Measurements from ENCODE around the gene NKTR. TPM values are rescaled to one million over a fixed set of nuclear protein-coding genes. Genes with fewer than 3 reads are reported as not detected.

Gene NKTR
- total RNA-seq, 1 experiment from 2014 or later = 23.6 TPM

DNA sequence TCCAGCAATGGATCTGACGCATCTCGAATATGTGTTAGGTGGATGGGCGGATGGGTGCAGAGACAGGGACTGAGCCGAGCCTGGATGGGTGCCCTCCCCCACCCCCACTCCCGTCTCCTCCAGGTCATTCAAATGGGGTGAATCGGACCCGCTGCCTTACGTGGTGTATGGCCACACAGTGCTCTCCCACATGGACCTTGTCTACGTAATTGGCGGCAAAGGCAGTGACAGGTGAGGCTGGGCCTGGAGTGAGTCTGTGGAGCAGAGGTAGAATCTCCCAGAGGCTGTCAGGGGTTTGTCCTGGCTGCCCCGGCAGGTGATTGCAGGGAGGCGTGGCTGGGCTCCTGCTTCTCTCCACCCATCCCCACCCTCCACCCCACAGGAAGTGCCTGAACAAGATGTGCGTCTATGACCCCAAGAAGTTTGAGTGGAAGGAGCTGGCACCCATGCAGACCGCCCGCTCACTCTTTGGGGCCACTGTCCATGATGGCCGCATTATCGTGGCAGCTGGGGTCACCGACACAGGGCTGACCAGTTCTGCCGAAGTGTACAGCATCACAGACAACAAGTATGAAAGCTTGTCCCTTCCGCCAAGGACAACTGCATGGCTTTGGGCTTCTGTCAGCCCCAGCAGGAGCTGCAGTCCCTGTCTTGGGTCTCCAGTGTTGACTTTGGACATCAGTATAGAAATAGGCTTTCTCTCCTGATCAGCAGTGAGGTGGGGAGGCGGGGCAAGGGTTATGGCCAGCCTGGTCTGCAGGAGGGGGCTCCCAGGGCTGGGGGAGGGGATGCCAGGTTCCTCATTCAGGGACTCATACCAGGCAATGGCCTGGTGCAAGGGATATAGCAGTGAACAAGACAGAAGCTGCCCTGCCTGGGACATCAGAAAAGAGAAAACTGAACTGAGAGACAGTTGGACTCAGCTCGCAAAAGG is 88.3 kb downstream of the NKTR start:
- in situ Hi-C loops (cut with HindIII; ENCODE audit: low sequenced_read_pairs) = no loop called here

DNA sequence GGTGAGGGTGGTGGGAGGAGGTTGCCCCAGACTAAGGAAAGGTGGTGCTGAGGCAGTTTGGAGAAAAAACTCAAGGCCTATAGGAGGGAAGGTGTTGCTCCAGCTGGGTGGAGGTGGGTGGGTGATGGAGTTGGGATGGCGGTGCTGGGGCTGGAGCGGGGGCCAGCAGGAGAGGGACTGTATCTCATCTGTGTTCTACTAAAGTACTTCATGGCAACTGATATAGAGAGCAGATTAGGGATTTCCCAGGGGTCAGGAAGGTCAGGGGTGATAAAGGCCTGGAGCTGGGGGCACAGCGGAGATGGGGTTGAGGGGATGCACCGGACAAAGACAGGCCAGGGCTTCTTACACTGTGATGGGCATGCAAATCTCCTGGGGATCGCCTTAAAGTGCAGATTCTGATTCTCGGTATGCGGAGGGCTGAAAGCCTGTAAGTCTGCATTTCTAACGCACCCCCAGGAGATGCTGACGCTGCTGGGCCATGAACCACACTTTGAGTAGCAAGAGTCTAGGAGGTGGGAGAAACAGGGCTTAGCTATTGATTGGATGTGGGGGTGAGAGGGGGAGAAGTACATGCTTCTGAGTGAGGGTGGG is 89.0 kb downstream of the NKTR start:
- no peak for DNase-seq (ENCODE audit: low spot score)
- in situ Hi-C loops (cut with HindIII; ENCODE audit: low sequenced_read_pairs) = no loop called here

More for the DNA sequence above, 88.3 kb downstream of the NKTR start:
- DNase-seq (ENCODE audit: low spot score) = no peak

DNA sequence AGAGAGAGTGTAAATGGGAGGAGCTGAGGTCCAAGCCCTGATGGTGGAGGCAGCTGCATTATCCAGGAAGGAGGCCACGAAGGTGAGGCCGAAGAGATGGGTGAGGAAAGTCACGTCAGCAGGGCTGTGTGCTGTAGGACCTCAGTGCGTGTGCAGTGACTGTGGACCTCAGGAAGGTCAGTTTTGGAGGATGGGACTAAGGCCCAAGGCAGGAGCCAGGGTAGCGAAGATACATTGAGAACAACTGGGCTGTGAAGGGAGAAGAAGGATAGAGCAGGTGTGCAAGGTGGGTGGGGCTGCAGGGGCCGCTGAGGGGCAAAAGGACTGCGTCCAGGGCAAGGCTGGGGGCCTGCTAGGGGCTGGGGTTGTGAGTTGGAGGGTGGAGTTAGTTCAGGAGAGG is 89.7 kb downstream of the NKTR start:
- no peak for DNase-seq (ENCODE audit: low spot score)
- in situ Hi-C loops (cut with HindIII; ENCODE audit: low sequenced_read_pairs) = no loop called here

DNA sequence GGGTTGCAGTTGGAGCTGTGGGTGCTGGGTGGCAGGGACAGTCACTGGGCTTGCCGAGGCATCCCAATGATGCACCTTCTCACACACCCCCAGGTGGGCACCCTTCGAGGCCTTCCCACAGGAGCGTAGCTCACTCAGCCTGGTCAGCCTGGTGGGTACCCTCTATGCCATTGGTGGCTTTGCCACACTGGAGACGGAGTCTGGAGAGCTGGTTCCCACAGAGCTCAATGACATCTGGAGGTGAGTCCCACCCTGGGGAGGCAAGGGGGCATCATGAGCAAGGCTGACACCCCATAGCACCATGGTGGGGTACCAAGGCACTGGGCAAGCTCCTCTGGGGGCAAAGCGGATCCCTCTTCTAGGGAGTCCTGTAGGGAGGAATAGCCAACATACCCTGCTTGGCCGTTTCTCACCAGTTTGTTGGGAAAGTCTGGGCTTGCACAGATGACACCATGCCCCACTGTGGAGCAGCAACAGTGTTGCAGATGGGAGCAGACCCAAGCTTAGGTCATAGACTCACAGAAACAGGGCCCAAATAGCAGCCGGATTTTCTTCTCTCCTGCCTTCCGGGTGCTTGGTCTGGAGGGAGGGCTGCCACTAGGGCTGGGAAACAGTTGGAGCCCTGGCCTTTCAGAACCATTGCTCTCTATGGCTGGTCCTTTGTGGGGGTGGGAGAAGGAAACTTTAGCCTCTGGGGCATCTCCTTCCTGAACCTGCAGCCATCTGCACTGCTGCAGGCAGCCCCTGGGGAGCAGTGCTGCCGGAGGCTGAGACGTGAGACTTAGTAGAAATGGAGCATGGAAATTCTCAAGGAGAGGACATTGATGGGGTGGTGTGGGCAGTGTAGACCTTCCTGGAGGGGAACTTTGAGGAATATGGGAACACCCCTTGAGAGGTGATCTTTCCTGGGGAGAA is 90.5 kb downstream of the NKTR start:
- in situ Hi-C loops (cut with HindIII; ENCODE audit: low sequenced_read_pairs) = no loop called here
- DNase-seq (ENCODE audit: low spot score) = no peak

DNA sequence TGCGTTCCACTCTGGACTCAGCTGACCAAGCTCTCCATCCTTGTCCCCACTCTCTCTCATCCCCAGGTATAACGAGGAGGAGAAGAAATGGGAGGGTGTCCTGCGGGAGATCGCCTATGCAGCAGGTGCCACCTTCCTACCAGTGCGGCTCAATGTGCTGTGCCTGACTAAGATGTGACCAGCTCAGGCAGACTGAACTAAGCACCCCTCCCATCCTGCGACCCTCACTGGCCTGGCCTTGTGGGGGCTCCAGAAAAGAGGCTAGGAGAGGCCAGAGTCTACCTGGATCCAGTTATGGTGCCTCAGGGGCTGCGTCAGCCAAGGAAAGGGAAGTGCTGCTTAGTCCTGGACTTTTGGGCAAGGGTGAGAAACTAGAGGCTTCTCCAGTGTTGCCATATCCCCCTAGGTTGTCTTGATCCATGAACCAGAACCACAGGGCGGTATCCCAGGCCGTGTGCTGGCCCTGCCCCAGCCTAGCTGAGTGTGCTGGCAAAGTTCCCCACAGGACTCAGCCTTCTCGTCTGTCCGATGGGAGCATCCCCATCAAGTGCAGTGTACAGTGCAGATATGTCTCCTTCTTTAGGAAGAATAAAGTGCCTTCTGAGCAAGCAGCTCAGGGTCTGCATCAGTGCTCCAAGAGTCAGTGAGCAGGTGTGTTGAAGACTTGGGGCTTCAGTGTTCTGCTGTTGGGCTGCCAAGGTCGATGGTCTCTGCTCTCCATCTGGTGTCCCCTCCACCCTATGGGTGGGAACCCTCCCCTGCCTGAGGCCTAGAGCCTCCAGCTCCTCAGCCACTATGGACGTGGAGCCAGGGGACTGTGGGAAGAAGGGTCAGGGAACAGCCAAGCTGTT is 91.6 kb downstream of the NKTR start:
- in situ Hi-C loops (cut with HindIII; ENCODE audit: low sequenced_read_pairs) = no loop called here
- no peak for DNase-seq (ENCODE audit: low spot score)

DNA sequence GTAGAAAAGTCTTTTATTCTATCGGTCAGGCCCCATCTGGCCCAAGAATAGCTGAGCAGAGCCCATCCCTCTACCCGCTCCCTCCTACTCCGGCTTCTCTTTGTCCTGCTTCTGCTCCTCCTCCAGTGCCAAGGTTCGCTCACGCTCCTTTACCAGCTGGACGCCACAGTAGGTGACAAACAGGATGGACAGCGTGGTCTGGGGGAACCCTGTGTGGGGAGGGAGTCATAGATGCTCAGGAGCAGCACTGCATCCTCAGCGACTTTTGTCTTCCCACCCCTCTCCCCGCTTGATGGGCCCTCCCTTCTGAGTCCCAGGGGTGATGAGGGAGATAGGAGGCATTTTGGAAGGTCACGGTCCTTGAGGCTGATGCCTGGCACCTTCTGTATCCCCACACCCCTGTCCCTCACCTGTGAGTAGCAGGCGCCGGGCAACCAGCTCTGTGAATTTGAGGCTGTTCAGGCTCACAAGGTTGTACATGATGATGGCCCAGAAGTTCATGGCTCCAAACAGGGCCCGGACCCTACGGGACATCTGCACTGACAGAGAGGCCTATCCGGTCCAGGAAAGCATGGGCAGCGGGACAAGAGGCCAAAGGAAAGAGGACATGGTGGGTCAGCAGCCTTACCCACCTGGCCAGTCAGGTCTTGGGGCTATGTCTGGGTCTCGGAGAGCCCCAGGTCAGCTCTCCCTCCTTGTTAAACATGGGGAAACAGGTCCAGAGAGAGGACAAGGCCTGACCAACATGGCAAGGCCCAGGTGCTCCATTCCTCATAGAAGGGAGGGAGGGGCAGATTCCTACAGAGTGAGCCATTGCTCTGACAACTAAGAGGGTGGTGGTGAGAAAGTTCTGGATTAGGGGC is 92.4 kb downstream of the NKTR start:
- DNase-seq (ENCODE audit: low spot score) = no peak
- in situ Hi-C loops (cut with HindIII; ENCODE audit: low sequenced_read_pairs) = no loop called here

DNA sequence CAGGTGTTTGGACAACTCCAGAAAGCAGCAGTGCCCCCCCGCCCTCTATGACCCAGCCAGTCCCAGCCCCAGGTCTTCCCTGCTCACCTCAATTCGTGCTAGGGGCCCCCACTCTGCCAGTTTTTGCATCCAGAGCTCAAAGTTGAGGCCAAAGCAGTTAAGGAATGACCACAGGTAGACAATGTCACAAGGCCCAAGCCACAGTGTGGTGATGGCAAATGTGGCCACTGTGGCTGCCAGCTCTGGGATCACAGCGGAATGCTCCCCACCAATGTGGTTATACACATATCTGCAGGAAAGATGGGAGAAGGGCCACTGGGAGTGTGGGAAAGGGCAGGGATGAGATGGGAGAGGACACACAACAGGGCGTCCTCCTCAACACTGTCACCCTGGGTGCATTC is 93.0 kb downstream of the NKTR start:
- no peak for DNase-seq (ENCODE audit: low spot score)
- in situ Hi-C loops (cut with HindIII; ENCODE audit: low sequenced_read_pairs) = no loop called here

DNA sequence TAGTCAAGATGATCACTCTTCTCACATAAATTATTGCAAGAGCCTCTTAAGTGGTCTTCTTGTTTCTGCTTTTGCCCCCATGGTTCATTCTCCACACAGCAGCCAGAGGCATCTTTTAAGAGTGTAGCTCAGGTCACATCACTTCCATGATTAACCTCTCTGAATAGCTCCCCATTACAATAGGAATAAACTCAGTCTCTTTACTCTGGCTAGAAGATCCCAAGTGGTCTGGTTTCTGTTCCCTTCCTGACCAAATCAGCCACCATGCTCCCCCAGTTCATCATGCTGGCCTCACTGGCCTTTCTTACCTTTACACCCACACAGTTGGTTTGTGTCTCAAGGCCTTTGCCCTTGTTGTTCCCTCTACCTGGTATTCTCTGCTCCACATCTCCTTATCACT is 93.9 kb downstream of the NKTR start:
- no peak for DNase-seq (ENCODE audit: low spot score)
- in situ Hi-C loops (cut with HindIII; ENCODE audit: low sequenced_read_pairs) = no loop called here

DNA sequence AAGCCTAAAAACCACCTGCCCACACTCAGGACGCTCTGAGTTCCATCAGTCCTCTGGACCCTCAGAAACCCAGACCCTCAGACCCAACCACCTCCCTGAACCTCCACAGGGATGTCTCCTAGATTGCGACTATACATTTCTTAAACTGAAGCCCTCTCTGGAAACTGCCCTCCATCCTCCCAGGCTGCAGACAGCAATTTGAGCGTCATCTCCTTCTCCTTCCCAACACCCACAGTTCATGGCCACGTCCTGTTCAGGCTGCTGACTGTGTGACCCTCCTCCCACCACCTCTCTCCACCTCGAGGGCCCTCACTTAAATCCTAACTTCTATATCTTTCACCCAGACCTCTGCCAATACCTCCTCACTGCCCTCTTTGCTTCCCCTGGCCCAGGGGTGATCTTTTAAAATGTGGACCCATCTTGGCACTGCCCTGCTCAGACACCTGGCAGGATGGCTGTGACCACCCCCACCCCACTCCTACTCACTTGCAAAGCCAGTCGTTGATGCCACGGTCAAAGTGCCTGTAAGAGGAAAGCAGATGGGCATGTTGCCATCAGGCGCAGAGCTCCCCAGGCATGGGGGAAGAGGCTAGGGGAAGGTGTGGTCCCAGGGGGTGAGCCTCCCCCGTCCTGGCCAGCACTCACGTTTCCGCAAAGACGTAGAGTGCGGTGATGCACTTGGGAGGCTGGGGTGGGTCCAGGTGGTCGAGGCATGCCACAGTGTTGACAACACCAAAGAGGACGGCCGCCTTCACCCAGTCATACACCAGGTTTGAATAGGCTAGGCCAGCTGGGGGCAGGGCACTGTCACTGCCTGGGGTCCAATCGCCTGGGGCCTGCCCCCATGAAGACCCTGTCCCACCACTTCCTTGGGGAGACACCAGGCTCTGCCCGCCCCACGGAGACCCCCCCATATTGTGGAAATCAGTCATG is 96.1 kb downstream of the NKTR start:
- no peak for DNase-seq (ENCODE audit: low spot score)
- in situ Hi-C loops (cut with HindIII; ENCODE audit: low sequenced_read_pairs) = no loop called here

DNA sequence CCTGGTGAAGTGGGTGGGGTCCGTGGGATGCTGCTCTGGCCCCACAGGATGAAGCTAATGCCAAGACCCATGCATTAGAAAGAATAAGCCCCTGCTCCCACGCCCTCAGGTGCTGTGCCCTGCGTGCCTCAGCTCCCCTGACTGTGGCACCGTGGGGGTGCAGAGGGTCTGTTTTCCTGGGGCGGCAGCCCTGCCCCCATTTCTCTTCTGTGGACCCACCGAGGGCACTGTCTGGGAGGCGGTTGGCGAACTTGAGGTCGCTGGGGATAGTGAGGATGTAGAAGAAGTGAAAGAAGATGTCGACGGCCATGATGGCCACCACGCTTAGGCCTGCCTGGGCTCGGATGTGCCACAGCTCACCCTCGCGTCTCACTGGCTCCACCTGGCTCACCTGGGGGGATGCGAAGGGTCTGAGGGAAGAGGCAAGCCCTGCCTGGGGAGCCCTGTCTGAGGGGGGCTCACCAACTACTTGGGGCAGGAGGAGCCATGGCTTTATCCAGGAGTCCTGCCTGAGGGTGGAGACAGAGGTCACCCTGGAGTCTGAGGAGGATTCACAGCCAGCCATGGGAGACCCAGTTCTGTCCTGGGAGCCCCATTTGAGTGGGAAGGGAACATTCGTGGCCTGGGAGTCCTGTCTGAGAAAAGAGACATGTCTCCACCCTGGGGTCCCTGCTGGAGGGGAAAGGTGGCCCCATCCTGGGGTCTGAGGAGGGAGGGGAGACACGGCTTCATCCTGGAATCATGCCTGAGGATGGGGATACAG is 97.0 kb downstream of the NKTR start:
- DNase-seq (ENCODE audit: low spot score) = no peak
- in situ Hi-C loops (cut with HindIII; ENCODE audit: low sequenced_read_pairs) = no loop called here

Other genes with a start within 250 kb of the NKTR start
- not detected in 2 replicates for gene LYZL4, start 190.1 kb upstream of the NKTR start, total RNA-seq (2014; rRNA removed; shearing (Covaris generic))
- gene VIPR1, start 98.0 kb upstream of the NKTR start, total RNA-seq (2014; rRNA removed; shearing (Covaris generic)) = 0.14 TPM in 1 of 2 replicates, not detected in the other
- gene SEC22C, start 18.7 kb upstream of the NKTR start, total RNA-seq (2014; rRNA removed; shearing (Covaris generic)) = 83.4 and 84.3 TPM in 2 replicates
- gene SS18L2, start 9.8 kb upstream of the NKTR start, total RNA-seq (2014; rRNA removed; shearing (Covaris generic)) = 41.1 and 45.8 TPM in 2 replicates
- 12.7 and 16.1 TPM in 2 replicates for gene ZBTB47, start 53.0 kb downstream of the NKTR start, total RNA-seq (2014; rRNA removed; shearing (Covaris generic))
- not detected in 2 replicates for gene KLHL40, start 84.9 kb downstream of the NKTR start, total RNA-seq (2014; rRNA removed; shearing (Covaris generic))
- gene HHATL, start 102.1 kb downstream of the NKTR start, total RNA-seq (2014; rRNA removed; shearing (Covaris generic)) = not detected in 2 replicates
- gene CCDC13, start 172.6 kb downstream of the NKTR start, total RNA-seq (2014; rRNA removed; shearing (Covaris generic)) = 1.4 and 3.3 TPM in 2 replicates
- 239 and 240 TPM in 2 replicates for gene HIGD1A, start 203.8 kb downstream of the NKTR start, total RNA-seq (2014; rRNA removed; shearing (Covaris generic))
- gene ACKR2, start 208.8 kb downstream of the NKTR start, total RNA-seq (2014; rRNA removed; shearing (Covaris generic)) = not detected in 2 replicates

All from G401 (cell line).